GM06990 (cell line): ENCODE results near the gene DZIP1.

Experiments
- DNase-seq: peaks from one replicate; pipeline ENCODE4 v3.0.0-alpha.2; 2011; ENCODE audit not compliant: insufficient read length; ENCODE audit errors: extremely low read depth
- H3K27me3 ChIP-seq: replicated peaks from 2 replicates; pipeline ENCODE4 v1.6.0; 2011; ENCODE audit warnings: low read length; ENCODE audit not compliant: control insufficient read depth, insufficient read depth
- H3K36me3 ChIP-seq: 2 replicates; pipeline ENCODE4 v1.5.1; 2011; ENCODE audit warnings: low read length; ENCODE audit not compliant: control insufficient read depth, insufficient read depth
- H3K4me3 ChIP-seq: replicated peaks from 2 replicates; pipeline ENCODE4 v1.5.1; 2011; ENCODE audit warnings: low read depth, mild to moderate bottlenecking, control low read depth, low read length
- CTCF ChIP-seq: IDR thresholded peaks from 2 replicates; pipeline ENCODE4 v1.5.1; 2011; ENCODE audit warnings: low read length, control low read depth, mild to moderate bottlenecking, inconsistent platforms; ENCODE audit not compliant: insufficient read depth, poor library complexity, severe bottlenecking

Gene DZIP1

GRCh38 chr13:95604556-95604915 lies 40.0 kb downstream of the DZIP1 start:
- H3K4me3 ChIP-seq = no peak overlapping the region
- no peak for TF ChIP-seq CTCF
- H3K27me3 ChIP-seq = no peaks in the 10 kb centered on the region; the same call in 1 of the 2 replicates
- no peak for DNase-seq
- no peaks in the 10 kb centered on the region for H3K36me3 ChIP-seq

- Histone ChIP-seq H3K36me3 (no peaks in the 10 kb centered on the region), H3K27me3 (no peaks in the 10 kb centered on the region; the same call in 1 of the 2 replicates), H3K4me3 (no peak overlapping the region)
- no peak for DNase-seq
- TF ChIP-seq CTCF = no peak
Measured at GRCh38 chr13:95603887-95604555, 40.5 kb downstream of the DZIP1 start.

- Histone ChIP-seq H3K4me3 (no peak overlapping the region), H3K27me3 (no peaks in the 10 kb centered on the region; the same call in 1 of the 2 replicates), H3K36me3 (no peaks in the 10 kb centered on the region)
- no peak for TF ChIP-seq CTCF
- DNase-seq = no peak
Measured at GRCh38 chr13:95601906-95602305, 42.6 kb downstream of the DZIP1 start.

- no peak for TF ChIP-seq CTCF
- DNase-seq = no peak
- H3K27me3 ChIP-seq = no peaks in the 10 kb centered on the region; the same call in 1 of the 2 replicates
- no peak overlapping the region for H3K4me3 ChIP-seq
- H3K36me3 ChIP-seq = no peaks in the 10 kb centered on the region
Measured at GRCh38 chr13:95601216-95601615, 43.3 kb downstream of the DZIP1 start.

- no peak for TF ChIP-seq CTCF
- Histone ChIP-seq H3K4me3 (no peak overlapping the region), H3K27me3 (no peaks in the 10 kb centered on the region; the same call in 1 of the 2 replicates), H3K36me3 (no peaks in the 10 kb centered on the region)
- DNase-seq = no peak
Measured at GRCh38 chr13:95596701-95597100, 47.8 kb downstream of the DZIP1 start.

- no peak for TF ChIP-seq CTCF
- no peaks in the 10 kb centered on the region for H3K27me3 ChIP-seq
- H3K36me3 ChIP-seq = no peaks in the 10 kb centered on the region
- no peak for DNase-seq
- no peak overlapping the region for H3K4me3 ChIP-seq
Measured at GRCh38 chr13:95593462-95593861, 51.0 kb downstream of the DZIP1 start.
